Measurements from ENCODE around the gene DTX3.

The DTX3 gene

GRCh38 chr12:57620936-57621496, 16.4 kb downstream of the DTX3 start:
- DNase-seq, result no peak

- DNase-seq, result peak; percentile 25
These were observed 17.1 kb downstream of the DTX3 start for GRCh38 chr12:57621497-57622292.

DNA sequence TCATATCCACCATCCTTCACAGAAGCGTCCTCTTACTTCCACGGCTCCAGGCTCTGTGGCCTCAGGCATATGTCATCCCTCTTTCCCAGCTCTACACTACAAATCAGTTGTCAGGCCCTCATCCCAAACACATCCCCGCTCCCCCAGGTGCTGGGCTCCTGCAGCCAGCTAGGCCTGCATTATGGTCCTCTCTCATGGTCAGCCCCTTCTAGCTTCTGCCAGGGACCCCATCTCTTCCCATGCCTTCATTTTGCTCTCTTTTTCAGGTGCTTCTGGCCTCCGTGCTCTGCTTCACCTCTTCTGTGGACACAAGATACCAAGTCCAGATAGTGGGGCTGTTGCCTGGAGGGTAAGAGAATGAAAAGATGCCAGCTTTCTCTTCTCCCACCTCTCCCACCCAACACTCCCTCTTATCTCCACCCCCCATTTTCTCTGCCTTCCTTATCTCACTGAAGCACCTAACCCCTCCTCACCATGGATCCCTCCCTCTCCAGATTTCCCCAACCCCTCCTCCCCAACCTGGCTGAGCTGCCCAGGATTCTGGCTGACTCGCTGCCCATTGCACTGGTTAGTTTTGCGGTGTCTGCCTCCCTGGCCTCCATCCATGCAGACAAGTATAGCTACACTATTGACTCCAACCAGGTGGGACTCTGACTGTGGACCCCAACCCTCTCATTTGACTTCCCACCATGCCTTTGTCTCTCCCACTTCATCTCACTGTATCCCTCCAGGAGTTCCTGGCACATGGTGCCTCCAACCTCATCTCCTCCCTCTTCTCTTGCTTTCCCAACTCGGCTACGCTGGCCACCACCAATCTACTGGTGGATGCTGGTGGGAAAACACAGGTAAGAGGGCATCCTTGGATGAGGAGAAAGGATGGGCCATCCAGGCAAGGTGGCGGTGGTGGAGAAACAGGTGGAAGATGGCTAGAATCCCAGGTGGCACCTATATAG, 17.9 kb downstream of the DTX3 start:
- no peak for DNase-seq

- no peak for DNase-seq
These were observed 18.8 kb downstream of the DTX3 start for GRCh38 chr12:57623385-57623784.

DNA sequence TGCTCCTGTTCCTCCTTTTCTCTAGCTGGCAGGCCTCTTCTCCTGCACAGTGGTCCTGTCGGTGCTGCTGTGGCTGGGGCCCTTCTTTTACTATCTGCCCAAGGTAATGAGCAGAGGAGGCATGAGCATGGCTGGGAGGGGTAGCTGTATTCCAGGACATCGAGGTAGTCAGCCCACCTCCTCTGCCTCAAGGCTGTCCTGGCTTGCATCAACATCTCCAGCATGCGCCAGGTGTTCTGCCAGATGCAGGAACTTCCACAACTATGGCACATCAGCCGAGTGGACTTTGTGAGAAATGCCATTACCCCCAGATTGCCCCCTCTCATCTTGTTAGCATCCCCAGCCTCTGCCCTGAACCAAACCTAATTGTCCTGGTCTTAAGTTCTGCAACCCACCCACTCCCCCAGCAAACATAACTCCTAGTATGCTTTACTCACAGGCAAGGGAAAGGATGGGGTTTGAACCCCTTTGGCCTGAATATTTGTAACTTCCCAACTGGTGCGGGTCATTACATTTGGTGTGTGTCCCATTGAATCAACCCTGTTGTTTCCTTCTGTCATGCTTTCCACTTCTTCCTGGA, 19.3 kb downstream of the DTX3 start:
- no peak for DNase-seq

GRCh38 chr12:57624441-57625220, 20.0 kb downstream of the DTX3 start:
- DNase-seq, result no peak

- DNase-seq, result no peak
These were observed 20.8 kb downstream of the DTX3 start for GRCh38 chr12:57625261-57626032.

- no peak for DNase-seq
These were observed 21.7 kb downstream of the DTX3 start for GRCh38 chr12:57626111-57626920.

- DNase-seq, result no peak
These were observed 22.4 kb downstream of the DTX3 start for GRCh38 chr12:57626921-57627445.

DNA sequence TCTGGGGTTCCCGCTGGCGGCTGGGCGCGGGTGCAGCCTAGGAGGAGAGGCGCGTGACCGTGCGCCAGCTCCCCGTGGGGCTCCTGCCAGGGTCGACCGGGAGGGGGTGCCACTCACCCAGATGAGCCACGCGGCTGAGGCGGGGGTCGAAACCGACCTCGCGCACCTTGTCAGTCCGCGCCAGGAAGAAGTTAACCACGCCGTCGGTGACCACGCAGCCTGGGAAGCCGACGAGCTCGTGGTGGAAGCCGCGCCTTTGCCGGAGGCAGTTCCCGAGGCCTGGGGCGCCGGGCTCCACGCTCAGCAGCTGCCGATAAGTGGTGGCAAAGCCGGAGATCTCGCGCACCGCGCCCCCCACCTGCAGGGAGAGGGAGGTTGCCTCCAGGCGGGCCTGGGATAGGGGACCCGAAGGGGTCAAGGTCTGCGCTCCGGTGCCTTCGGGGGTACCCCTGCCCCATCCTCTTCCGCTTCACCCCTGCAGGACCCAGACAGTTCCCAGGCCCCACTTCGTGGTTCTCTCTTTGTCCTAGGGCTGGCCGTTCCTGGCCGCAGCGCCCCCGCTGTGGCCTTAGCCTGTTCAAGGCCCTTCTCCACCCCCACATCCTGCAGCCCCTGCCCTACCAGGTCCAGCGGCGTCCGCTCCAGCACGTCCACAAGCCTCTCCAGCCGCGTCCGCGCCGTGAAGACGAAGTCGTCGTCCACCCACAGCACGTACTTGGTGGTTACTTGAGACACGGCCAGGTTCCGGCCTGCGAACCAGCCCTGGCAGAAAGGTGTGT, 23.1 kb downstream of the DTX3 start:
- DNase-seq, result no peak

GRCh38 chr12:57628280-57629191, 23.9 kb downstream of the DTX3 start:
- DNase-seq, result no peak

DNA sequence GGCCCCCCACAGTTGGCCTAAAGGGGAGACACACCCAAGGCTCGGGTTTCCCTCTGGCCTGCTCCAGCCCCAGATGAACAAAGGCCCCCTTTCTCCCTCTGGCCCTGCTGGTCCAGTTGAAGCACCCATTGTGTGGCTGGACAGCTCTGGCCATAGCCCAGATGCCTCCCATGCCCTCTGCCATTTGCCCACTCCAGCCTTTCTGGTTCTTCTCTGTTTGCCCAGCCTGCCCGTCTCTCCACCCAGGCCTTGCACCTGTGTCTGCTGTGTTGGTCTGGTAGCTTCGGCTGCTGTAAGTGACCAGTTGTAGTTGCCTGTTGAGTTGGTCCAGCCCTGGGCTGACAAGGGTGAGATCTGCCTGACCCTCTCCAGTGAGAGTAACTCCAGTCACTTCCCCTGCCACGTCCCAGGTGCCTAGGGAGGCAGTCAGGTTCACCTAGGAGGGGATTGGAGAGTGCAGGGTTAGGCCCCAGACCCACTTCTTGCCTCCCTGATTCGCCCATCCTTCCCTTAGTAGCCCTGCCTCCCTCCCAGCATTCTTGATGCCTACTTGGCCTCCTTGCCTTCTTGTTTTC, 25.4 kb downstream of the DTX3 start:
- no peak for DNase-seq

DNA sequence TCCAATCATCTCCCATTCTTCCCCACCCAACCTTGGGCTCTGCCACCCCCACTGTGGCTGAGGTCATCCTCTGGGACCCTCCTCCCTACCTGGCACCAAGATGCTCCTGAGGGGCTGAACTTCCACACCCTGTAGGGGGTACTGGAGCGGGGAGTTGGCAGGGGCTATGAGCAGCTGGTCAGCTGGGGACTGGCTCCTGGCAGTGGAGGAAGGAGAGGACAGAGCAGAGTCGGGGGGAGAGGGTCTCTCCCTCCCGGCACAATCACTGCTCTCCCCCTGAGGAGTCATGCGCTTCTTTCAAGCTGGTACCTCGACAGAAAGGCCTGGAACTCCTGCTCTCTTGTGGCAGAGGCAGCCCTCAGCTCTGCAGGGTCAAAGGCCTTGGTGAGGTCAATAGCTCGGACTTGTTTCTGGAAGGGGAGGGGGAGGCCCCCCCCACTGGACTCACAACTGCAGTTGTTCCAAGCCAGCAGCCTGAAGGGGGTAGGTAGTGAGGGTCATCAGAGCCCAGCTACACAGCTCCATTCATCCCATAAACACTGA, 26.3 kb downstream of the DTX3 start:
- no peak for DNase-seq

GRCh38 chr12:57631566-57632072, 27.0 kb downstream of the DTX3 start:
- no peak for DNase-seq

DNA sequence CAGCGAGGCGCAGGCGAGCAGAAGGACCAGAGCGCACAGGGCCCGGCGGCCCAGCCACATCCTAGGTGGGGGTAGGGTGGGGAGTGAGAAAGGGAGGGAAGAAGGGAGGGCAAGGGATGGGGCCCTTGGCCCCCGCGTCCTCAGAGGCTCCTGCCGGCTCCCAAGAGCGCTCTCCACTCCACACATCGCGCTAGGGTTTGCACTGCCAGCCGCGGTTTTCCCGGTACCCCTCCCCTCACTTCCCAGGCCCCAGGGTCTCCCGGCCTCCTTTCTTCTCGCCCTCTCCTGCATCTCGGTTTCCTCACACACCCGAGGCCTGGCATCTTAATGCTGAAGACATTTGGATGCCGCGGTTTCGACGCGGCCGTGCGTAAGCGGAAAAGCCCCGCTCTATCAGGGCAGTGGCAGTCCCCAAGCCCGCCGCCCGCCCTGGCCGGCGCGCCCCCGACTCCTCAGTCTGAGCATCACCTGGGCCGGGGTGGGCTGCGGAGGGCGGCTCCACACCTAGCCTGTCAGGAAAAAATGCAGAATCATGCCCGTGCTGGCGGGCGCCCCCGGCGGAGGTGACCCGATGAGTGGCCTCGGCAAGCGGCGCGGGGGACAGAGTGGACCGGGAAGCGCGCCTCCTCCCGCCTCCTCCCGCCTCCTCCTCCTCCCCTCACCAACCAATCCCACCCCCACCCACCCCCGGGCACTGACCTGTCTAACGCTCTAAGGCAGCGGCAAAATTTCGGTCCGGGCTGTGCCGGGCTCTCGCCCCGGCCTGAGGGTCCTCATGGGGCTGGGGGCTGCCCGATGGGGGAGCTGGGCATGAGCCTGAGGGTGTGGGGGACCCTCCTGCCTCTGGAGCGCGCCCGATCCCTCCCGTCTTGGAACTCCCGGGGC, 27.7 kb downstream of the DTX3 start:
- no peak for DNase-seq

Measured in NCI-H774 (cell line).